Inferior parietal cortex (tissue), 1 donor: Measurements from ENCODE around the gene NHLRC1.

Source experiments
- DNase-seq: peaks from one replicate; pipeline ENCODE4 v3.0.0-alpha.2; 2016; ENCODE audit errors: extremely low spot score

Gene NHLRC1

GRCh38 chr6:18087396-18088165 lies 34.9 kb downstream of the NHLRC1 start:
- DNase-seq = no peak

- DNase-seq = no peak
Observed at GRCh38 chr6:18081025-18081668, 41.3 kb downstream of the NHLRC1 start.

GRCh38 chr6:18080544-18080943 lies 41.9 kb downstream of the NHLRC1 start:
- DNase-seq = no peak

- no peak for DNase-seq
Observed at GRCh38 chr6:18078866-18079265, 43.6 kb downstream of the NHLRC1 start.

GRCh38 chr6:18076231-18076630 lies 46.2 kb downstream of the NHLRC1 start:
- DNase-seq = no peak

GRCh38 chr6:18072841-18073240 lies 49.6 kb downstream of the NHLRC1 start:
- no peak for DNase-seq

GRCh38 chr6:18070486-18070885 lies 52.0 kb downstream of the NHLRC1 start:
- peak; percentile 16 for DNase-seq
